HG02885 (cell line): Measurements from ENCODE around the gene TMEM229B.

Experiments used
- ATAC-seq: cut with Tn5 transposase; IDR thresholded peaks from one replicate; pipeline ENCODE4 v1.9.1; 2021; ENCODE audit warnings: mild to moderate bottlenecking; ENCODE audit not compliant: unreplicated experiment, poor library complexity

Gene TMEM229B

GRCh38 chr14:67491285-67491684 is 2.8 kb upstream of the TMEM229B start:
- ATAC-seq, result no peak

DNA sequence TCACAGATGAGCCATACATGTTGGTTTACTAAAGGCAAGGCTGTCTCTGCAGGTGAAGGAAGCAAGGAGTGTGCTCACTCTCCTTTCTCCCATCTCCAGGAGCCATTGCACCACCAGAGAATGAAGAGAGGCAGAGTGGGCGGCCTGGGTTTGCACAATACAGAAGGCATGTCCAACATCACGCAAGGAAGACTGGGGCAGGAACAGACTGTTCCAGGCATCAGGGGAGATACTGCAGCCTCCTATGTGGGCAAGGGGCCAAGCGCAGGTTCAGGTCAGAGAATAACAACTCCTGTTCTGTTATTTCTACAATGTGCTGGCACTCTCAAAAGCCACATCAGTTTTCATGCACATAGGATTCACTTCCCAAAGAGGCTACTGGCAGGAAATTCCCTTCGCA is 1.7 kb upstream of the TMEM229B start:
- ATAC-seq, result no peak

- ATAC-seq, result no peak
These were observed 1.2 kb downstream of the TMEM229B start for GRCh38 chr14:67487332-67487731.

GRCh38 chr14:67486890-67487289 is 1.6 kb downstream of the TMEM229B start:
- no peak for ATAC-seq

GRCh38 chr14:67485501-67486095 is 2.9 kb downstream of the TMEM229B start:
- ATAC-seq, result no peak

DNA sequence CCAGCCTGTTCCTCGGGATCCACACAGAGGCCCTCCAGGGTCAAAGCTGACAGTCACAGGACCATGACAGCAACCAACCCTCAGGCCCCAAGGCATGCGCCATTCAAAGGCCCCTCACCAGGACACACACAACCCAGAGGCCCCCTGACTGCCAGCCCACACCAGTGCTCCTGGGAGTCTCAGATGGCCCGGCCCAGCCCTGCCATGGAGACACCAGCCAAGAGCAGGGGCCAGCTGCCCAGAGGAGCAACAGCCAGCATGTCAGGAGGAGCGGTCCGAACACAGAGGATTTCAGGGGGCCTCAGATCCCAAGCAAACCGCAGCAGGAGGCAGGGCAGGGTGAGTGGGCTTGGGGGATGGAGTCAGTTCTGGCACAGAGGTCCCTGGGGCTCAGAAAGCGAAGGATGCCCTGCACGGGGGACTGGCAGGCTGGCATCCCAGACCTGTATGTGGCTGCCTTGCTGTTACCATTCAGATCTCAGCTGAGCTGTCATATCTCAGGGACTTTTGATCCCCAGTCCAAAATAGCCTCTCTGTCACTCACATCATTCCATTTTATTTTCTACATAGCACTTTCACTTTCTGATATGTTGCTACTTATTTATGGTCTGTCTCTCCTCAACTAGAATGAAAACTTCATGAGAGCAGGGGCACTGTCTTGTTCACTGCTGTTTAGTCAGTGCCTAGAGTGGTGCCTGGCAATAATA is 4.8 kb downstream of the TMEM229B start:
- no peak for ATAC-seq

DNA sequence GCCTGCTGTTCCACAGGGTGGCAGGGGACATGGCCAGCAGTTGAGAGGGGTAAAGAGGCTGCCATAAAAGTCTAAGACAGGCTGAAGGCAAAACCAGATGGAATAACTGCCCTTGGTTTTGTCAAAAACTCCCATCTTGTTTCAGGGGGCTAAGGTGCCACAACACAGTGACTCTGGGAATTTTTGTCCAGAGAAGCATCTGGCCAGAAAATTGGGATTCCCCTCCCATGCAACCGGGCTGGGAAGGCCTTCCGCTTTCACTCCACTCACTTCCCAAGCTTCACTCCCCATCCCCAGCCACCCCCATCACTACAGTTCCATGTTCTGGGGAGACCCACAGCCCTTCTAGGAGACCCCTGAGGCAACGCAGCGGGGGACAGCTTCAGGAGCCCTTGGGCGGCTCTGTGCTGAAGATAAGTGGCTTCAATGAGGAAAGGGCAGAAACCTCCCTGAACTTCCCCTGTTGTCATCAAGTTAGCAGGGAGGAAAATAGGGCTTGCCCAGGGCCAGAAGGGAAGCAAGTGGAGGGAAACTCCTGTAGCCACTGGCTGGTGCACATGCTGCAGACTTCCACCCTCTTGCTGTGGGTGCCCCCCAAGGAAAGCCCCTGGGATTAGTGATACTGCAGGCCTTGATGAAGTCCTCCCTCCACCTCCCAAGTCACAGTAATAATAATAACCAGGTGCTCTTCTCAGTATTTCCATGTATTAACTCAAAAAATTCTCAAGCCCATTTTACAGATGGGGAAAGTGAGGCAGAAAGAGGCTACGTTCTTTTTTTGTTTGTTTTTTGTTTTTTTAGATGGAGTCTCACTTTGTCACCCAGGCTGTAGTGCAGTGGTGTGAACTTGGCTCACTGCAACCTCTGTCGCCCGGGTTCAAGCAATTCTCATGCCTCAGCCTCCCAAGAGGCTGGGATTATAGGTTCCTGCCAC is 6.0 kb downstream of the TMEM229B start:
- no peak for ATAC-seq

DNA sequence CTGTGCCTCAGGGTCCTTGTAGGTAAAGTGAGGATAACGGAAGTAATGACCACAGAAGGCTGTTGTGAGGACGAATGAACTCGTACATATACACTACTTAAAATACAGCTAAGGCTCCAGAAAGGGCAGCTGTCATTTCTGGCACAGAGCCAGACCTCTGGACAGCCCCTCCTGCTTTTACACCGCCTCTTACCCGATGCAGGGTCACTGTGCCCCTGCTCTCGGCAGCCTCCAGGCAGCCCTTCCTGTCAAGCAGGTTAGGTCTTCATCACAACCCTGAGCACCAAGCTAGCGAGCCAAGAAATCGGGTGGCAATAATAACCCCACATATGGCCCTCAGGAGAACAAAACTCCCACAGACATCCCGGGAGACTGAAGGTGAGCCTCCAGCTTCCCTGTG is 8.5 kb downstream of the TMEM229B start:
- ATAC-seq, result no peak

GRCh38 chr14:67478800-67479084 is 9.8 kb downstream of the TMEM229B start:
- no peak for ATAC-seq

DNA sequence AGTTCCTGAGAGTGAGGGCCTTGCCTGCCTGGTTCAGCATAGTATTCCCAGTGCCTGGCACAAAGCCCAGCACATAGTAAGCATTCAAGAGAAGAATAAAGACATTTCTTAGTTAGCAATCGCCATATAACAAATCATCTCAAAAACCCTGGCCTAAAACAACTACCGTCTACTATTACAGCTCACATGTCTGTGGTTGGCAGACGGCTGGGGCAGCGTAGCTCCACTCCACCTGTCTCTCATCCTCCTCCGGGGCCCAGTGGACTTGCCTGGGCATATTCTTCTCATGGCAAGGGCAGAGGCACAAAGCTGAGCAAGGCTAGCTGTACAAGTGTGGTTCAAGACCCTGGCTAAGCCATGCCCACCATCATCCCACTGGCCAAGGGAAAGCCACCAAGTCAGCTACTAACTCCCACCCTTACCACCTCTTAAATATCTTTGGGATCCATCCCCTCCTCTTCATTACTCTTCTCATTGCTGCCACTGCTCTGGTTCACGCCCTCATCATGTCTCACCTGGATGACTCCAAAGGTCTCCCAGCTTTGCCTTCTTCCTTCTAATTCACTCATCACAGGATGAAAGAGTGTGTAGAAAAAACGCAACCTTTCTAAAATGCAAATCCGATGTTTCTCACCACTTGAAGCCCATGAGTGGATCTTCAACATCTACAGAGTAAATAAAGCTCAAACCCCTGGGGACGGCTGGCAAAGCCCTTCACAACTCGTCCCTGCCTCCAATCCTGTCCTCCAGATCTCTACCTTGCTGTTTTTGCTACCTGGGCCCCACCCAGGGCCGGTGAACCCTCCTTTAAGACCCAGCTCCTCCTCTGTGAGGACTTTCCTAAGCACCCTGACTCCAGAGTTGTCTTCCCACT is 10.4 kb downstream of the TMEM229B start:
- ATAC-seq, result no peak

- ATAC-seq, result no peak
These were observed 14.2 kb downstream of the TMEM229B start for GRCh38 chr14:67474366-67474765.

- ATAC-seq, result no peak
These were observed 15.0 kb downstream of the TMEM229B start for GRCh38 chr14:67473290-67474082.

DNA sequence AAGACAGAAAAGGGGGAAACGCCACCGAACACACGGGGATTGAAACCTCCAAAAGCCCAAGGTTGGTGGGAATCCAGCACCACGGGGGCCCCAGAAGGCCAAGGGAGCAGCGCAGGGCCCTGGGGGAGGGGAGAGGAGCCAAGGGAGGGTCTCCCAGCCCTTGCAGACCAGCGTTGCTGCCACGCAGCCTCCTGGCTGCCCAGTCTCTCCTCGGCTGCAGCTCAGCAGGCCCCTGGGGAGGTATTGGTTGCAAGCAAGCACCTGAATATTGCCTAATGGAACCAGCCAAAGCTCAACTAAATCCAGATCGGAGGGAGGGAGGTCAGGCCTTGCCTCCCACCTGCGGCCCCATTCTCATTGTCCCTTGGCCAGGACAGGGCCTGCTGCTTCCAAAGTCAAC is 15.8 kb downstream of the TMEM229B start:
- ATAC-seq, result no peak

DNA sequence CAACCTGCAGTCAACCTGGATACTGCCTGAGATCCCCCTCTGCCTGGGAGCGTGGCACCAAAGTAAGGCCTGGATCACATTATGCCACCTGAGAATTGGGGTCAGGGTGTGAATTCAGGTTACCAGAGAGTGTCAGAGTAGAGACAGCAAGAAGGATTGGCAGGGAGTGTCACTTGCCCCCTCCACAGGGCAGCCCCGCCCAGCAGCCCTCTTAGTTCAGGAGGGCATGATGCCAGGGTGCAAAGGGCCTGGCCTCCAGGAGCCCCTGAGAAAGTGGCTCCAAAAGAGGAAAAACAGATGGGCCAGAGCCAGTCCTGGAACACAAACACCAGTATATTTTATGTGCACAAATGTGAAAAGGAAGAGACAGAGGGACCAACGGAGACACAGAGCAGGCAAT is 18.6 kb downstream of the TMEM229B start:
- ATAC-seq, result no peak

DNA sequence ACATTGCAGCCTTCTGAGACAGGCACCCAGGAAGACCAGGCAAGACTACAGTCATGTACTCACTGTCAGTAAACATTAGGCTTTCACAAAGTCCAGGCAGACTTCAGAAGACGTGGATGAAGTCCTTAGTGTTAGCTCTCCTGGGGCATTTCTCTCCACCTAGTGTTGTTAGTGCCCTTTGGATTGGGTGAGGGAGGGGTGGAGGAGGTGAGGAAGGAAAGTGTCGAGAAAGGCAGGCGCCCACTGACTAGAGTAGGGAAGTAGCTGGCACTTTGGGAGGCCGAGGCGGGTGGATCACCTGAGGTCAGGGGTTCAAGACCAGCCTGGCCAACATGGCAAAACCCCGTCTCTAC is 20.2 kb downstream of the TMEM229B start:
- no peak for ATAC-seq

- no peak for ATAC-seq
These were observed 21.4 kb downstream of the TMEM229B start for GRCh38 chr14:67467134-67467533.

GRCh38 chr14:67464879-67465278 is 23.6 kb downstream of the TMEM229B start:
- no peak for ATAC-seq

GRCh38 chr14:67464377-67464776 is 24.1 kb downstream of the TMEM229B start:
- no peak for ATAC-seq

- no peak for ATAC-seq
These were observed 24.6 kb downstream of the TMEM229B start for GRCh38 chr14:67463900-67464299.

DNA sequence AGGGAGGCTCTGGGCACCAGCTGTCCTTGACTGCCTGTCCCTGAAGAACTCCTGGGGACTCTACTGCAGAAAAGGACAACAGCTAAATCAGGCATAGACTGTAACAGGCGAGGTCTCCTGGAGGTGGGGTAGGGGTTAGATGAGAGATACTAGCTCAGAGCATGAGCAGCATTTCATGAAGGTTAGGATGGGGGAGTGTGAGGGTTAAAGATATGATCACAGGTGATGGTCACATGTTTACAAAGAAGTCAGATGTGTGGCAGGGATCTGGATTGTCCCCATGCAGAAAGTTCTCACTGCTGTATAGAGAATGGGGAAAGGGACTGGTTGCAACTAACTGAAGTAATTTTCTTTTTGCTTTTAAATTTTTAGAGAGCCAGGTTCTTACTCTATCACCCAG is 26.5 kb downstream of the TMEM229B start:
- no peak for ATAC-seq
